Fibroblast of mammary gland (primary cell): ENCODE results near the gene GMPPB.

Experiments
- DNase-seq: peaks from one replicate; pipeline ENCODE4 v3.0.0-alpha.2; 2010; ENCODE audit warnings: low read depth
- H3K4me3 ChIP-seq: 2 replicates; pipeline ENCODE4 v1.5.1; 2011; ENCODE audit warnings: low read depth, mild to moderate bottlenecking, low read length, moderate library complexity; ENCODE audit not compliant: control insufficient read depth
- CTCF ChIP-seq: conservative IDR thresholded peaks from 2 replicates; pipeline ENCODE4 v1.5.1; 2011; ENCODE audit warnings: low read depth, low read length, inconsistent platforms; ENCODE audit not compliant: control insufficient read depth, insufficient read depth

The GMPPB gene

GRCh38 chr3:49707113-49707480, 16.7 kb downstream of the GMPPB start:
- H3K4me3 ChIP-seq: no peak overlapping the region
- no peak for TF ChIP-seq CTCF
- DNase-seq: peak; percentile 52

- no peak for TF ChIP-seq CTCF
- no peak overlapping the region for H3K4me3 ChIP-seq
- DNase-seq: no peak
These were observed 17.2 kb downstream of the GMPPB start for GRCh38 chr3:49706456-49707112.

GRCh38 chr3:49705390-49705960, 18.3 kb downstream of the GMPPB start:
- H3K4me3 ChIP-seq: no peak overlapping the region
- DNase-seq: no peak
- TF ChIP-seq CTCF: no peak

GRCh38 chr3:49704629-49705028, 19.1 kb downstream of the GMPPB start:
- no peak overlapping the region for H3K4me3 ChIP-seq
- TF ChIP-seq CTCF: no peak
- no peak for DNase-seq

- no peak for DNase-seq
- no peak overlapping the region for H3K4me3 ChIP-seq
- TF ChIP-seq CTCF: no peak
These were observed 19.8 kb downstream of the GMPPB start for GRCh38 chr3:49703956-49704355.

- peak; percentile 64 for DNase-seq
- TF ChIP-seq CTCF: peak; percentile 82
- no peak overlapping the region for H3K4me3 ChIP-seq
These were observed 20.3 kb downstream of the GMPPB start for GRCh38 chr3:49703443-49703927.
